Posterior cingulate gyrus (tissue), 11 donors: Measurements from ENCODE around the gene MRPL51.
A peak's percentile ranks its signal among the peaks of the same experiment; 100 is the strongest.
"Not testable (repeated sequence)": the region's sequence is repeated elsewhere in the genome, so short reads cannot be mapped to it uniquely, and the experiment has no call there.

Source experiments
- DNase-seq, 10 donors: peaks; one replicate each; pipeline versions ENCODE4 v3.0.0 to v3.0.0-alpha.2; 2020 to 2021; ENCODE audit warnings: mixed read lengths in 3 of 10
- intact Hi-C: fragments of 100-400 bp; cut with DNase I; formaldehyde crosslinking; loops from one replicate; pipeline ENCODE4 v1.15.1; 2023

MRPL51 gene

DNA sequence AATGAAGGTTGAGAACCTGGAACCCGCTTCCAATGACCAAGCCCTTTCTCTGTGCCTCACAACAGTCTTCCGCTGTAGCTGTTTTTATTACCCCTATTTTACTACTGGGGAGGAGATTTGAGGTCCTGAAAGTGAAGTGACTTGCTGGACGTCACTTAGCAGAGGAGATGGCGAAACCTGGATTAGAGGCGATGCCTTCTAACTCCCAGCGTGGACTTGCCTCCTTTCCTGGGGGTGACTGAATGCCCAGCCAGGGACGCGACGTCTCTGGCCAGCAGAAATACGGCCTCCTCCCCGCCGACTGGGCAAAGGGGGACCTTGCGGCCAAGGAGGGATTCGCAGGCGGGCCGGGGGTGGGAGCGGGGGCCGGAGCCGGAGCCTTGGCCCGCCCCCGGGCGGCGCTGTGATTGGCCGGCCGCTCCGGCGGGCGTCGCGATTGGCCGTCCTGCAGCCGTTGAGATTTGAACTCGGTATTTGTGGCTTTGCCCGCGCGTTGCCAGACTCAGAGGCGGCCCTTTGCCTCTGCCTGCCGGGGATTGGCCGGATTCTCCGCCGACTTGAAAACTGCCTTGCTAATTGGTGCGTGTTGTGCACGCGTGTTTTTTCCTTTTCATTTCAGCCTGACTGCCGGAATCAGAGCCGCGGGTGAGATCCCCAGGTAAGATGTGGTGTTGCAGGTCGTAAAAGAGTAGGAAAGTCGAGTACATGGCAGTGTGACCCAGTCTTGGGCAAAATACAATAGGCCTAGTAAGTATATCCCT, 615 bp upstream of the MRPL51 start, which contains the start of gene NCAPD2:
NCAPD2 (plus strand) TSS at position 606 of the 761 bp plus-strand sequence. CDS start 997 bp downstream, outside the sequence.
- DNase-seq = peak; percentile 94 to 99 (median 98)
- intact Hi-C loops = loop anchor here (1.0 to 2.0 kb wide), 2 partner anchors 22 to 39 kb away; no protein-coding TSS in a partner anchor

DNA sequence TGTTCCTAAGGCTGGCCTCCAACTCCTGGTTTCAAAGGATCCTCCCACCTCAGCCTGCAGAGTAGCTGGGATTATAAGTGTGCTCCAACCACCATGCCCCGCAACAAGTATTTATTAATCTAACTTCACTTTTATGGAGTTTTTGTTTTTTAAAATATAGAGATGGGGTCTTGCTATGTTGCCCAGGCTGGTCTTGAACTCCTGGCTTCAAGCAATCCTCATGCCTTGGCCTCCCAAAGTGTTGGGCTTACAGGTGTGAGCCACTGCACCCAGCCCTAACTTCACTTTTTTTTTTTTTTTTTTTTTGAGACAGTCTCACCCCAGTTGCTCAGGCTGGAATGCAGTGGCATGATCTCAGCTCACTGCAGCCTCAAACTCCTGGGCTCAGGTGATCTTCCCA, 2.4 kb downstream of the MRPL51 start:
- DNase-seq, intact Hi-C loops: not testable (repeated sequence)

DNA sequence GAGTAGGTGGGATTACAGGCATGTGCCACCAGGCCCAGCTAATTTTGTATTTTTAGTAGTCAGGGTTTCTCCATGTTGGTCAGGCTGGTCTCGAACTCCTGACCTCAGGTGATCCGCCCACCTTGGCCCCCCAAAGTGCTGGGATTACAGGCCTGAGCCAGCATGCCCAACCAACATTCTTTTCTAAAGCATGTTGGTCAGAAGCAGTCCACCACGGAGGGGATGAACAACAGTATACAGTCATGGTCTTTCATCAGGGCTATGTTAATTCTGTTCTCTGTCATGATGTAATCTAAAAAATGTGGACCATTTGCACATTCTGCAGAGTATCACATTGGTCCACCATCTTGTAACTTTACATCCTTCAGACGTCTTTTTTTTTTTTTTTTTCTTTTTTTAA, 3.6 kb downstream of the MRPL51 start:
- intact Hi-C loops = no loop called here
- DNase-seq = no peak

DNA sequence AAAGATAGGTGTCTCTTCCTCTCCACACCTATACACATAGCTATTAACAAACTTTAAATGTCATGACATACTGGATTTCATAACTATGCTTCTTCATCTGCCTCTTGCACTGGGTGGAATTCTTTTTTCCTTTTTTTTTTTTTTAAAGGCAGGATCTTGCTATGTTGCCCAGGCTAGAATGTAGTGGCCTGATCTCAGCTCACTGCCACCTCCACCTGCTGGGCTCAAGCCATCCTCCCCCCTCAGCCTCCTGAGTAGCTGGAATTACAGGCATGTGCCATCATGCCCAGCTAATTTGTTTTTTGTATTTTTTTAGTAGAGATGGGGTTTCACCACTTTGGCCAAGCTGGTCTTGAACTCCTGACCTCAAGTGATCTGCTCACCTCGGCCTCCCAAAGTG, 4.8 kb downstream of the MRPL51 start:
- DNase-seq = no peak
- intact Hi-C loops = no loop called here

DNA sequence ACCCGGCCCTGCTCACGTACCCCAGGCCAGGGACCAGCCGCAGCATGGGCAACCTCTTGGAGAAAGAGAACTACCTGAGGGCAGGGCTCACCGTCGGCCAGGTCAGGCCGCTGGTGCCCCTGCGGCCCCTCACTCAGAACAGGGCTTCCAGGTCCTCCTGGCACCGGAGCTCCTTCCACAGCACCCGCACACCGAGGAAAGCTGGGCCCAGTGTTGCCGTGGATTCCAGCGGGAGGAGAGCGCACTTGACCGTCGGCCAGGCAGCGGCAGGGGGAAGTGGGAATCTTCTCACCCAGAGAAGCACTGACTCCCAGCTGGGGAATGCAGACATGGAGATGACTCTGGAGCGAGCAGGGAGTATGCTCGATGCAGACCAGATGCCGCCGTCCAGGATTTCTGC, 14.6 kb downstream of the MRPL51 start:
- intact Hi-C loops = no loop called here
- no peak for DNase-seq

DNA sequence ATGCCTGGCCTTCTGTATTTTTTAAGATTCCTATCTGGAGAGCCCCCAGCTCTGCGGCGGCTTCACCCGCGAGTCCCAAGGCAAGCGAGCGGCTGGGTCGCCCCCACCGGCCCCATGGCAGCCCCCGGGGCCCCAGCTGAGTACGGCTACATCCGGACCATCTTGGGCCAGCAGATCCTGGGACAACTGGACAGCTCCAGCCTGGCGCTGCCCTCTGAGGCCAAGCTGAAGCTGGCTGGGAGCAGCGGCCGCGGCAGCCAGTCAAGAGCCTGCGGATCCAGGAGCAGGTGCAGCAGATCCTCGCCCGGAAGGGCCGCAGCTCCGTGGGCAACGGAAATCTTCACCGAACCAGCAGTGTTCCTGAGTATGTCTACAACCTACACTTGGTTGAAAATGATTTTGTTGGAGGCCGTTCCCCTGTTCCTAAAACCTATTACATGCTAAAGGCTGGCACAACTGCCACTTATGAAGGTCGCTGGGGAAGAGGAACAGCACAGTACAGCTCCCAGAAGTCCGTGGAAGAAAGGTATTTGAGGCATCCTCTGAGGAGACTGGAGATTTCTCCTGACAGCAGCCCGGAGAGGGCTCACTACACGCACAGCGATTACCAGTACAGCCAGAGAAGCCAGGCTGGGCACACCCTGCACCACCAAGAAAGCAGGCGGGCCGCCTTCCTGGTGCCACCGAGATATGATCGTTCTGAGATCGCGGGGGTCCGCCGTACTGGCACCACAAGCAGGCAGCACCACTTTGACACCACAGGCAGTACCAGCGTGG, 15.3 kb downstream of the MRPL51 start:
- intact Hi-C loops = not testable (repeated sequence)

DNA sequence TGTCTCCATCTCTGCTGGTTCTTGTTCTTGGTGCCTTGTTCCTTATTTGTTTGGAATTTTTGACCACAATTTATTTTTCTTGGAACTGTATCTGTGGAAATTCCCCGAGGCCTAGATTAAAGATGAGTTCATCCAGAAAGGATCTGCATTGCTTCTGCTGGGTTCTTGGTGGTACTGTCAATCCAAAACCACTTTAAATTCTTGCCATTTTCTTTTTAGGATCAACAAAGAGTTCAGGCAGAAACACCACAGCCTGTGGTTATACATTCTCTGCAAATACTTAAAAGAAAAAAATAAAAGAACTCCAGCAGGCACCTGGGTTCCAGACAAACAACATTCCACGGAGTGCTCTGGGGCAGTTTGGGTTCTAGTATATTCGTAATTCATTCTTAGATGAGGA, 16.6 kb downstream of the MRPL51 start:
- intact Hi-C loops = no loop called here
- DNase-seq = no peak

More for the DNA sequence above, 15.3 kb downstream of the MRPL51 start:
- peak in 1 of 10 donors; percentile 66 for DNase-seq

DNA sequence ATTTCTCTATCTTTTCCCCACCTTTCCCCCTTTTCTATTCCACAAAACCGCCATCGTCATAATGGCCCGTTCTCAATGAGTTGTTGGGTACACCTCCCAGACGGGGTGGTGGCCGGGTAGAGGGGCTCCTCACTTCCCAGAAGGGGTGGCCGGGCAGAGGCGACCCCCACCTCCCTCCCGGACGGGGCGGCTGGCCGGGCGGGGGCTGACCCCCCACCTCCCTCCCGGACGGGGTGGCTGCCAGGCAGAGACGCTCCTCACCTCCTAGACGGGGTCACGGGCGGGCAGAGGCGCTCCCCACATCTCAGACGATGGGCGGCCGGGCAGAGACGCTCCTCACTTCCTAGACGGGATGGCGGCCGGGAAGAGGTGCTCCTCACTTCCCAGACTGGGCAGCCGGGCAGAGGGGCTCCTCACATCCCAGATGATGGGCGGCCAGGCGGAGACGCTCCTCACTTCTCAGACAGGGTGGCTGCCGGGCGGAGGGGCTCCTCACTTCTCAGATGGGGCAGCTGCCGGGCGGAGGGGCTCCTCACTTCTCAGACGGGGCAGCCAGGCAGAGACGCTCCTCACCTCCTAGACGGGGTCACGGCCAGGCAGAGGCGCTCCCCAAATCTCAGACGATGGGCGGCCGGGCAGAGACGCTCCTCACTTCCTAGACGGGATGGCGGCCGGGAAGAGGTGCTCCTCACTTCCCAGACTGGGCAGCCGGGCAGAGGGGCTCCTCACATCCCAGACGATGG, 17.7 kb downstream of the MRPL51 start:
- intact Hi-C loops = not testable (repeated sequence)
- DNase-seq = peak in 1 of 10 donors; percentile 76

DNA sequence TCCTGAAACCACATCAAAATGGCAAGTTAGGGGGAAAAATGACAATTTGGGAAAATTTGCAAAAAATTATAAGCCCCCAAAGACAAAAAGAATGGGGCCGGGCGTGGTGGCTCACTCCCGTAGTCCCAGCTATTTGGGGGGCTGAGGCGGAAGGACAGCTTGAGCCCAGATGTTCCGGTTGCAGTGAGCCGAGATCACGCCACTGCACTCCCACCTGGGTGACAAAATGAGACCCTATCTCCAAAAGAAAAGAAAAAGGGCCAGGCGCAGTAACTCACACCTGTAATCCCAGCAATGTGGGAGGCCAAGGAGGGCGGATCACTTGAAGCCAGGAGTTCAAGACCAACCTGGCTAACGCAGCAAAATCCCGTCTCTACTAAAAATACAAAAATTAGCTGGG, 20.6 kb downstream of the MRPL51 start:
- intact Hi-C loops = no loop called here
- peak in 1 of 10 donors; percentile 58 for DNase-seq

DNA sequence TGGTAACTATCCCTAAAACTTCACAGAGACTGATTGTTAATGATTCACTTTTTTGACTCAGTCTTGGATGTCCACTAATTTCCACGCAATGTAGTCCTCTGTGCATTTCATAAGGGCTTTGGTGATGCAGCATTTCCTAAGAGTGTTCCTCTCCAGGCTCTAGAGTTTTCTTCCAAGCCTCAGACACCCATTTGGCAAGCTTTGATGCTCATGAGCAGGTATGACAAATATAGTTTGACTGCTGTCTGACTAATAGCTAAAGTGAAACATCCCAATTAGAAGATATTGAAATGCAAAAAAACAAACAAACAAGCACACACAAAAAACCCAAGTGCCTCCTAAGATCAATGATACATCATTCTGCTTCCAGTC, 21.1 kb downstream of the MRPL51 start:
- intact Hi-C loops = loop anchor here (1.0 kb wide), 1 partner anchor 21 kb away; the partner anchor contains the start of gene MRPL51
- DNase-seq = no peak

DNA sequence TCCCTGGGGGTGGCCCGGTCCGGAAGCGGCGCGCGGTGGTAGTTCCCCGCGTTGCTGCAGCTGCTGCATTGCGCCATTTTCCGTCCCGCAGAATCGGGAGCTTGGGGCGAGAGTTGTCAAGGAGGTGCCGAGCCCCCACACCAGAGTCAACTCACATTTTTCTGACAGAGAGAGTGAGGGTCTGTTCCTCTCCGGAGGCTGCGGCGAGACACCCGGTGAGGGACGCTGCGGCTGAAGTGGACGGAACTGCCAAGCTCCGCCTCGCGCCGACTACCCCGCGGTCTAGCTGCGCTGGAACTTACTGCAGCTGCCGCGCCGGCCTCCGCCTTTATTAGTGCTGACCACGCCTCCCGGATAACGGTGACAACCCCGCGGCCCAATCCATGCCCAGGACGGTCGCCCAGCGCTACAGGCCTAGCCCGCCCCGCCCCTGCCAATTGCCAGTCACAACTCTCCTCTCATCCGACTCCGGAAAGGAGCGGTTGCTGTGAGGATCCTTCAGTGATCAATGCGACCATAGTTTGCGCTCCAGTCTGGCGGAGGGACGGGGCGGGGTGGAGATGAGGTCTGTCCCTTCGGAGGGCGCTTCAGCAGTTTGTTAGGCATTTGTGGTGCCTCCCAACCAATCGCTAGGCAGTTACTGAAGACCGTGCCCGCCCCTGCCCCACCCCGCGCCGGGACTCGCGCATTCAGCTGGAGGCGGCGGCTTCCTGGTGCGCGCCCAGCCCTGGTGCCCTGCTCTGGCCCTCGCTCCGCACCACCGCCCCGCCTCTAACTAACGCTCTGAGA, 22.5 kb downstream of the MRPL51 start, which contains the start of gene VAMP1:
VAMP1 (minus strand) TSS at position 303 of the 789 bp plus-strand sequence; CDS start at position 157, 146 bp downstream.
- peak; percentile 99 to 100 (median 100) for DNase-seq
- intact Hi-C loops = loop anchor here (1.0 kb wide), 2 partner anchors 23 to 64 kb away; partner anchors contain the start of genes GAPDH and MRPL51

DNA sequence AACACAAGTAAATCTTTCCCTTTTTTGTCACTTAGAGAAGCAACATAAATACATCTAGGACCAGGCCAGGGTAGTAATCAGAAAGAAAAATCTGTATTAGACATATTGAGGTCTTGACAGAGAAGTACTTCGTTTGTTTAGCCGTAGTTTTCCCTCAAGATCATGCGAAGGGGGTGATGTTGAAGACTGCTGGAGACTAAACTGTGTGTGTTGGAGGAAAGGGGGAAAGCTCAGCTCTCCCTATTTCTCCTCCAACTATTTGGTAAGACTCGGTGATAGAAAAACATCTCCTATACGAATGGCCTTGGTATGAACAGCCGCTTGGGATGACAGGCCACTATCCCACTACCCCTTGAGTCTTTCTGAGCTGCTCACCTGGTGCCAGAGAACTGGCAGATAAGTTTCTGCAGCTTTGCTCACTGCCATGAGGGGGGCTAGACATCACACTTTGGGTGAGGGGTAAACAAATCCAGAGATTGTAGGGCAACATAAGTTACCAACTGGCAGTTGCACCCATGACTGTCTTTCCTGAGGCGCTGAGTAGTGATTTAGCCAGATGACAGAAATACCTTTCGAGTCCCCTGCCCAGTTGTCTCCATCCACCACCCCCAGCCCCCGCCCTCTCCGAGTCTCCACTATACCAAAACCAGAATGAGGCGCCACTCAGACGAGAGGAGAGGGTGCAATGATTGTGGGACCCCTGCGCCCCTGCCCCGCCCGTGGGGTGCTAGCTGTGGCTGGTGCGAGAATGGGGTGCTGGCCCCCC, 23.3 kb downstream of the MRPL51 start:
- no peak for DNase-seq
- intact Hi-C loops = loop anchor here (1.0 kb wide), 1 partner anchor 65 kb away; the partner anchor contains the start of gene GAPDH

DNA sequence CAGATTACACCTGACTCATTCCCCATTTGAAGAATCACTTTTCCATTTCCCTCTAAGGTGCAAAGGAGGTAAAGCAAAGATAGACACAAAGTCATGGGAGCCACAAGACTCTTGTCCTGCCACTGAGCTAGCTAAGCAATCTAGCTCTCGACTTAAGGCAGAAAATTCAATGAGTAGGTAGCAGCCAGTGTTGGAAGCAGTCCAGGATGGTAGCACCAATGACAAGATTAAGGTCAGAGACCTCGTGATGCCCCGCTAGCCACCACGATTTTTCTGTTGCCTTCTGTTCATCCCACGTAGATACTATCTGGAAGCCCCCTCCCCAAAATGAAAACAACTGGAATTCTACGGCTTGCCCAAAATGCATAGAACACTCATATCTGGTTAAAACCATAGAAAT, 24.0 kb downstream of the MRPL51 start:
- intact Hi-C loops = no loop called here
- DNase-seq = no peak

DNA sequence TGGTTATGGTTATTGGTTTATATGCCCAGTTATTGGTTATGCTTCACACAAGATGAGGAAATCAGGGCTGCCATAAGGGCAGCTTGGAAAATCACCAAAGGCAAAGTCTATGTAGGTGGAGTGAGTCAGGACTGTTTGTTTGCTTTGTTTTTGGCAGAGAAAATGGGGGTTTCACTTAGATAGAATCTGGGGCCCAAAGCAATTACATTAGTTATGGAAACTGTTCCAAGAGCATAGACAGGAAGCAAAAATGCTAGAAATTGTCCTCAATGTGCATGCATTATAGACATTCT, 24.8 kb downstream of the MRPL51 start:
- DNase-seq = no peak
- intact Hi-C loops = no loop called here

DNA sequence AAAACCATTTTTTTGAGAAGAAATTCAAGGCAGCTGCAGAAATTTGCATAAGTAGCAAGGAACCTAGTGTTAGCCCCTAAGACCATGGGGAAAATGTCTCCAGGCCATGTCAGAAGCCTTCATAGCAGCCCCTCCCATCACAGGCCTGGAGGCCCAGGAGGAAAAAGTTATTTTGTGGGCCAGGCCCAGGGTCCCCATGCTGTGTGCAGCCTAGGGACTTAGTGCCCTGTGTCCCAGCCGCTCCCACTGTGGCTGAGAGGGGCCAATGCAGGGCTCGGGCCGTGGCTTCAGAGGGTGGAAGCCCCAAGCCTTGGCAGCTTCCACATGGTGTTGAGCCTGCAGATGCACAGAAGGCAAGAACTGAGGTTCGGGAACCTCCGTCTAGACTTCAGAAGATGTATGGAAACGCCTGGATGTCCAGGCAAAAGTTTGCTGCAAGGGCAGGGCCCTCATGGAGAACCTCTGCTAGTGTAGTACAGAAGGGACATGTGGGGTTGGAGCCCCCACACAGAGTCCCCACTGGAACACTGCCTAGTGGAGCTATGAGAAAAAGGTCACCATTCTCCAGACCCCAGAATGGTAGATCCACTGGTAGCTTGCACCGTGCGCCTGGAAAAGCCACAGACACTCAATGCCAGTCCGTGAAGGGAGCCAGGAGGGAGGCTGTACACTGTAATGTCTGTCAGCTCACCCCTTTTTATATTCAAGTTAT, 25.3 kb downstream of the MRPL51 start:
- DNase-seq, intact Hi-C loops: not testable (repeated sequence)

DNA sequence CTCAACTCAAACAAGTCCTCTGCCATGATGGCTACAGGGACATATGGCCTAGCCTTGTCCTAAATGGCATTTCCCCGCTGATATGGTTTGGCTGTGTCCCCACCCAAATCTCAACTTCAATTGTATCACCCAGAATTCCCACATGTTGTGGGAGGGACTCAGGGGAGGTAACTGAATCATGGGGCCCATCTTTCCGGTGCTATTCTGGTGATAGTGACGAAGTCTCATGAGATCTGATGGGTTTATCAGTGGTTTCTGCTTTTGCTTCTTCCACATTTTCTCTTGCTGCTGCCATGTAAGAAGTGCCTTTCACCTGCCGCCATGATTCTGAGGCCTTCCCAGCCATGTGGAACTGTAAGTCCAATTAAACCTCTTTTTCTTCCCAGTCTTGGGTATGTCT, 26.3 kb downstream of the MRPL51 start:
- intact Hi-C loops, DNase-seq: not testable (repeated sequence)

DNA sequence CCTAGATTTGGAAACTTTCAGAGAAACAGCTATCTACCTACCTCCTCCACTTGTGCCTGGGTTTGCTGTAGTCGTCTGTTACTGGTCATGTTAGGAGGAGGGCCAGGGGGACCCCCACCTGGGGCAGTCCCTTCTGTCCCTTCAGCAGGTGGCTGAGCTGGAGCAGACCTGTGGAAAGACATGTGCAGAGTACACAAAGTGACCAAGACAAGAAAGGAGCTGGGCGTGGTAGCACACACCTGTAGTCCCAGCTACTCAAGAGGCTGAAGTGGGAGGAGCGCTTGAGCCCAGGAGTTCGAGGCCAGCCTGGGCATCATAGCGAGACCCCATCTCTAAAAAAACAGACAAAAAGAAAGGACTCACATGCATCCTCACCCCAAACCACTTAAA, 26.9 kb downstream of the MRPL51 start:
- DNase-seq = no peak
- intact Hi-C loops = no loop called here

DNA sequence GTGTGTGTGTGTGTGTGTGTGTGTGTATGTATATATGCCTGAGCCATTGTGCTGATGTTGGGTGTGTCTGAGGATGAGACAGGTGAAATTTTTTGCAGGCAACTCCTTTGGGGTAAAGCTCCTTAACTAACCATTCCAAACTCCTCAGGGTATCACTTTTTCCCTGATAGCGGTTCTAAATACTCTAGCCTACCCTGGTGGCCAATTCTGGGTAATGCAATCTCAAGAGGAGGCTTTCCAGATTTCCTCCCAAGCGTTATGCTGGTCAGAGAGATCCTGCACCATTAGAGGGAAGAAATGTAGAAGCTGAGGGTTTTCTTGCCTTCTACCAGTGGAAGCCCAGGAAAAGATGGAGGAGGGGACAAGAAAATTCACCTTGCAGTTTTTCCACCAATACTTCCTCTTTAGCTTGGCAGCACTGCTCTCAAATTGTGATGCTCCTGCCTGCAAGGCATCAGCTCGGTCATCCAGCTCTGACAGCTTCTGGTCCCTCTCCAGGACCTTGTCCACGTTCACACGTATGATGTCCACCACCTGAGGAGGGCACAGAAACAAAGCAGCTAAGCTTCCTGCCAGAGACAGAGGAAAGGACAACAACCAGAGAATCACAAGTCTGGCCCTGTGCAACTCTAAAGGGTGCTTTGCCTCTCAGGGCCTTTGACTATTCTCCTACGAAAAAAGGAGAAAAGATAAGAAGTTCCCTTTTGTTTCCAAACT, 27.4 kb downstream of the MRPL51 start:
- intact Hi-C loops = loop anchor here (1.0 kb wide), 1 partner anchor 42 kb away; no protein-coding TSS in a partner anchor
- DNase-seq = peak in 2 of 10 donors; percentile 33 to 45
